Fibroblast of lung (primary cell): ENCODE data around the gene RNASEH2A.

Experiments
- CTCF ChIP-seq, 2 donors: IDR thresholded peaks in 1 of 2; conservative IDR thresholded peaks in 1 of 2; 1 replicate in 1 of 2; 2 replicates in 1 of 2; pipeline ENCODE4 v1.5.1; 2011 to 2012; ENCODE audit warnings: low read length in 2 of 2, control low read depth in 1 of 2, inconsistent platforms in 1 of 2, low read depth in 1 of 2, mild to moderate bottlenecking in 1 of 2
- EZH2 ChIP-seq: IDR thresholded peaks from 2 replicates; pipeline ENCODE4 v1.5.1; 2012; ENCODE audit warnings: low read length, control low read depth, mild to moderate bottlenecking; ENCODE audit errors: missing control alignments

GRCh38 chr19:12792853-12793289 is 13.5 kb upstream of the RNASEH2A start:
- TF ChIP-seq CTCF (conservative IDR thresholded peaks at IDR 0.05 in 1 of 2, IDR thresholded peaks at IDR 0.05 in 1 of 2; ENCODE audit: low read depth in 1 of 2, low read length in 2 of 2) (no peak), EZH2 (no peak)
